Activated CD4-positive, alpha-beta memory T cell treated with anti-CD3 and anti-CD28 coated beads, Interleukin-2, amount 10 ng/mL, durations not matched to agents 7 days and 5 days (primary cell): ENCODE data around the gene GSTM2. TPM values are rescaled to one million over a fixed set of nuclear protein-coding genes. Genes with fewer than 3 reads are reported as not detected.

Source experiments
- CTCF ChIA-PET: fragments of 350-600 bp; sonication (Branson Sonifier 250); formaldehyde crosslinking; loops from one replicate; lab custom pipeline; 2021; ENCODE audit warnings: antibody characterized with exemption, inconsistent platforms; lab: Charles Lee
- POLR2A ChIA-PET: fragments of 350-600 bp; sonication (Branson Sonifier 250); formaldehyde crosslinking; loops from one replicate; lab custom pipeline; 2021; ENCODE audit warnings: antibody characterized with exemption; lab: Charles Lee
- DNase-seq: peaks from one replicate; pipeline ENCODE4 v3.0.0-alpha.2; 2020
- H3K27ac Mint-ChIP-seq: one replicate; pipeline ENCODE4 v1.8.0; 2021; ENCODE audit warnings: mild to moderate bottlenecking, mixed read lengths
- H3K27me3 Mint-ChIP-seq: one replicate; pipeline ENCODE4 v1.8.0; 2021; ENCODE audit warnings: mixed read lengths
- H3K36me3 Mint-ChIP-seq: one replicate; pipeline ENCODE4 v1.8.0; 2021; ENCODE audit warnings: low read depth, mixed read lengths
- H3K4me1 Mint-ChIP-seq: one replicate; pipeline ENCODE4 v1.8.0; 2021; ENCODE audit warnings: mixed read lengths
- H3K4me3 Mint-ChIP-seq: one replicate; pipeline ENCODE4 v1.8.0; 2021; ENCODE audit warnings: mild to moderate bottlenecking, mixed read lengths
- H3K9me3 Mint-ChIP-seq: one replicate; pipeline ENCODE4 v1.8.0; 2021; ENCODE audit warnings: mixed read lengths
- total RNA-seq, 2 experiments: library from RNA; stranded (reverse); gene quantifications; one replicate each; pipeline ENCODE4 v1.2.3, GENCODE V29; 2021

Gene GSTM2
- total RNA-seq, 2 experiments from 2014 or later: 15.9 to 17.6 TPM

- no peak for DNase-seq
- Mint-ChIP-seq H3K27ac (no peak overlapping the region), H3K9me3 (no peaks in the 10 kb centered on the region), H3K4me1 (peaks cover 5% of the 10 kb centered on the region), H3K4me3 (no peak overlapping the region), H3K27me3 (peaks cover 20% of the 10 kb centered on the region), H3K36me3 (no peaks in the 10 kb centered on the region)
- ChIA-PET POLR2A (no interaction called here), CTCF (interaction anchor here (1.3 to 2.2 kb wide), 2 partner anchors 61 to 268 kb away, joined by 3 to 7 read pairs; partner anchors contain the start of gene AHCYL1)
Observed at GRCh38 chr1:109716121-109716520, 48.3 kb downstream of the GSTM2 start.

GRCh38 chr1:109716570-109717090 lies 48.8 kb downstream of the GSTM2 start:
- Mint-ChIP-seq H3K27me3 (peaks cover 20% of the 10 kb centered on the region), H3K9me3 (no peaks in the 10 kb centered on the region), H3K27ac (no peak overlapping the region), H3K36me3 (no peaks in the 10 kb centered on the region), H3K4me1 (peaks cover 5% of the 10 kb centered on the region), H3K4me3 (no peak overlapping the region)
- DNase-seq: no peak
- ChIA-PET POLR2A (no interaction called here), CTCF (interaction anchor here (1.3 to 2.2 kb wide), 2 partner anchors 60 to 268 kb away, joined by 3 to 7 read pairs; partner anchors contain the start of gene AHCYL1)

GRCh38 chr1:109717729-109718128 lies 49.9 kb downstream of the GSTM2 start:
- no peaks in the 10 kb centered on the region for H3K9me3 Mint-ChIP-seq
- no peak for DNase-seq
- ChIA-PET CTCF (interaction anchor here (0.6 to 2.2 kb wide), 4 partner anchors 55 to 267 kb away, joined by 3 to 7 read pairs (median 4); partner anchors contain the start of gene AHCYL1), POLR2A (no interaction called here)
- no peak overlapping the region for H3K27ac Mint-ChIP-seq
- no peak overlapping the region for H3K4me3 Mint-ChIP-seq
- peaks cover 24% of the 10 kb centered on the region for H3K27me3 Mint-ChIP-seq
- H3K4me1 Mint-ChIP-seq: peaks cover 5% of the 10 kb centered on the region
- H3K36me3 Mint-ChIP-seq: no peaks in the 10 kb centered on the region

- no peaks in the 10 kb centered on the region for H3K9me3 Mint-ChIP-seq
- ChIA-PET CTCF (interaction anchor here (0.6 to 2.2 kb wide), 3 partner anchors 55 to 266 kb away, joined by 3 to 7 read pairs (median 6); partner anchors contain the start of gene AHCYL1), POLR2A (no interaction called here)
- no peak for DNase-seq
- no peak overlapping the region for H3K27ac Mint-ChIP-seq
- peaks cover 5% of the 10 kb centered on the region for H3K4me1 Mint-ChIP-seq
- H3K4me3 Mint-ChIP-seq: no peak overlapping the region
- no peaks in the 10 kb centered on the region for H3K36me3 Mint-ChIP-seq
- peaks cover 21% of the 10 kb centered on the region for H3K27me3 Mint-ChIP-seq
Observed at GRCh38 chr1:109718495-109718894, 50.6 kb downstream of the GSTM2 start.

GRCh38 chr1:109719337-109719837 lies 51.5 kb downstream of the GSTM2 start:
- Mint-ChIP-seq H3K36me3 (no peaks in the 10 kb centered on the region), H3K4me1 (peaks cover 5% of the 10 kb centered on the region), H3K9me3 (no peaks in the 10 kb centered on the region), H3K27me3 (peaks cover 15% of the 10 kb centered on the region), H3K27ac (no peak overlapping the region), H3K4me3 (no peak overlapping the region)
- POLR2A ChIA-PET: no interaction called here
- CTCF ChIA-PET: interaction anchor here (1.5 kb wide), 1 partner anchor 275 kb away, joined by 4 read pairs; no protein-coding TSS in a partner anchor
- DNase-seq: no peak

GRCh38 chr1:109721042-109721441 lies 53.2 kb downstream of the GSTM2 start:
- Mint-ChIP-seq H3K27me3 (peaks cover 19% of the 10 kb centered on the region), H3K36me3 (no peaks in the 10 kb centered on the region), H3K4me3 (no peak overlapping the region), H3K9me3 (no peaks in the 10 kb centered on the region), H3K4me1 (peaks cover 5% of the 10 kb centered on the region), H3K27ac (no peak overlapping the region)
- DNase-seq: no peak
- ChIA-PET POLR2A (no interaction called here), CTCF (interaction anchor here (0.5 to 1.5 kb wide), 2 partner anchors 273 to 286 kb away, joined by 3 to 4 read pairs; no protein-coding TSS in a partner anchor)

- CTCF ChIA-PET: no interaction called here
- POLR2A ChIA-PET: no interaction called here
- no peaks in the 10 kb centered on the region for H3K36me3 Mint-ChIP-seq
- H3K4me3 Mint-ChIP-seq: no peak overlapping the region
- H3K9me3 Mint-ChIP-seq: no peaks in the 10 kb centered on the region
- peaks cover 5% of the 10 kb centered on the region for H3K4me1 Mint-ChIP-seq
- no peak overlapping the region for H3K27ac Mint-ChIP-seq
- no peak for DNase-seq
- H3K27me3 Mint-ChIP-seq: peaks cover 22% of the 10 kb centered on the region
Observed at GRCh38 chr1:109721971-109722370, 54.1 kb downstream of the GSTM2 start.

GRCh38 chr1:109722908-109723691 lies 55.2 kb downstream of the GSTM2 start:
- Mint-ChIP-seq H3K4me1 (peaks cover 5% of the 10 kb centered on the region), H3K36me3 (no peaks in the 10 kb centered on the region), H3K27ac (no peak overlapping the region), H3K9me3 (no peaks in the 10 kb centered on the region), H3K27me3 (peaks cover 27% of the 10 kb centered on the region), H3K4me3 (no peak overlapping the region)
- POLR2A ChIA-PET: interaction anchor here (0.7 kb wide), 1 partner anchor 12 kb away, joined by 4 read pairs; no protein-coding TSS in a partner anchor
- CTCF ChIA-PET: no interaction called here
- DNase-seq: no peak

Other genes starting within 250 kb of the GSTM2 start
- gene PSMA5, start 241.6 kb upstream of the GSTM2 start, total RNA-seq: 100 to 1,000 TPM; 170 to 189 TPM
- gene SYPL2, start 201.5 kb upstream of the GSTM2 start, total RNA-seq: not detected
- gene ATXN7L2, start 184.2 kb upstream of the GSTM2 start, total RNA-seq: 1 to 10 TPM; 7.0 to 7.6 TPM
- 10 to 100 TPM; 19.5 to 21.4 TPM for gene CYB561D1, start 174.0 kb upstream of the GSTM2 start, total RNA-seq
- 1 to 10 TPM; 1.2 to 1.3 TPM for gene AMIGO1, start 158.3 kb upstream of the GSTM2 start, total RNA-seq
- gene GPR61, start 128.2 kb upstream of the GSTM2 start, total RNA-seq: under 1 TPM in 1 of 2 experiments, not detected in 1; 0.53 TPM
- 1 to 10 TPM; 9.4 to 9.6 TPM for gene GNAI3, start 119.4 kb upstream of the GSTM2 start, total RNA-seq
- not detected for gene GNAT2, start 48.4 kb upstream of the GSTM2 start, total RNA-seq
- 100 to 1,000 TPM; 110 to 122 TPM for gene AMPD2, start 48.2 kb upstream of the GSTM2 start, total RNA-seq
- 10 to 100 TPM; 10.4 to 14.3 TPM for gene GSTM4, start 12.0 kb upstream of the GSTM2 start, total RNA-seq
- gene GSTM1, start 19.8 kb downstream of the GSTM2 start, total RNA-seq: not detected
- gene GSTM5, start 44.2 kb downstream of the GSTM2 start, total RNA-seq: not detected
- under 1 TPM; 0.23 to 0.95 TPM for gene GSTM3, start 73.0 kb downstream of the GSTM2 start, total RNA-seq
- not detected for gene EPS8L3, start 95.9 kb downstream of the GSTM2 start, total RNA-seq
- gene CSF1, start 242.8 kb downstream of the GSTM2 start, total RNA-seq: 10 to 100 TPM; 89.4 to 94.2 TPM